ENCODE measurements around the gene VAMP8. TPM values are rescaled to one million over a fixed set of nuclear protein-coding genes. Genes with fewer than 3 reads are reported as not detected.

VAMP8 gene
- total and polyA plus RNA-seq, 2 donors (not counting 3 experiments of a cell fraction or from before 2014, with no cell fraction given) = 39.0 to 68.7 TPM

DNA sequence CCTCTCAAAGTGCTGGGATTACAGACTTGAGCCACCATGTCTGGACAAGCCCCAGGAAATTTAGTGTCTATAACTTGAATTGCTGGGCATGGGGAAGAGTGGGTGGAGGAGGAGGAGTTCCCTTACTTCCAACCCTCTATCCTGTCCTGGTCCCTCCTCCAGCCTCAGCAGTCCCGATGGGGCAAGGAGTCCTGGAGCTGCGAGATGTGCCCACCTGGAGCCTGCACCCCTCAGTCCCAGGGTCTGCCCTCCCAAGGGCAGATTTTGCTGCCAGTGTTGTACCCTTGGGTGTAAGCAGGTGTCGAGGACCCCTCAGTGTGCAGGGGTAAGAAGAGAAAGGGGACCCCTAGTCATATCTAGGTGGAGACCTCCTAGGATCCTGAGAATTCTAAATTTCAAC, 2.8 kb downstream of the VAMP8 start:
- dilution Hi-C loops (cut with MboI; ENCODE audit: extremely low pct_ligation_motif_present, low sequenced_read_pairs) = no loop called here
- FAIRE-seq = no peak
- H3K4me2 ChIP-seq (ENCODE audit: insufficient read depth, low read length) = no peak overlapping the region

DNA sequence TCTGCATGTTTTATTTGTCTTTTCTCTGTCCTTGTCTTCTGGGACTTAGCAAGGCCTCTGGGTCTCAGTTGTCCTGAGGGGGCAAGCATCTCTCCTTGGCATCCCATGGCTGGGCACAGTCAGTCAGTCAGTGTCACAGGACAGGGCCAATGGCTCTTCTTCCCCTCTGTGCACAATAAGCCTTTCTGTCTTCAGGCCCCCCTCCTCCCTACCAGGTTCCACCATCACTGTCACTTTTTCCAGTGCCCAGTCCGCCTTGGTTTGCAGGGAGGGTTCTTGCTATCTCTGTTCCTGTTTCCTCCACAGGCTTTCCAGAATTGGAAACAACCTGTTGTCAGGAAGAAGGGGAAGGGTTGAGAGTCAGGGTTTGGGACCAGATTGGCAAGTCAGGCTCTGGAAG, 5.1 kb downstream of the VAMP8 start:
- H3K4me2 ChIP-seq (ENCODE audit: insufficient read depth, low read length) = no peak overlapping the region
- DNase-seq (ENCODE audit: low read depth, low spot score) (no peak), FAIRE-seq (no peak)
- no peaks in the 10 kb centered on the region for H3K36me3 ChIP-seq (ENCODE audit: control insufficient read depth in 2 of 2, extremely low read depth in 1 of 2, insufficient read depth in 2 of 2, low read length in 2 of 2)
- POLR2A ChIA-PET = no interaction called here
- no peaks in the 10 kb centered on the region for H3K9me1 ChIP-seq (replicated peaks; ENCODE audit: control insufficient read depth, extremely low read depth, insufficient read depth, low read length)
- no peak overlapping the region for H3K27ac ChIP-seq (ENCODE audit: insufficient read depth, low read depth, low read length)
- no peaks in the 10 kb centered on the region for H4K20me1 ChIP-seq (replicated peaks; ENCODE audit: control insufficient read depth, extremely low read depth, insufficient read depth, low read length)
- CTCF ChIA-PET = interaction anchor here (1.5 kb wide), 1 partner anchor 13 kb away, joined by 3 read pairs; the partner anchor contains the start of gene RNF181
- no peak for TF ChIP-seq POLR2A (IDR thresholded peaks at IDR 0.05; ENCODE audit: low read depth, low read length)
- TF ChIP-seq POLR2AphosphoS5 (IDR thresholded peaks at IDR 0.05; ENCODE audit: insufficient read depth, low read depth, low read length) = no peak
- TF ChIP-seq, protein P1, sequence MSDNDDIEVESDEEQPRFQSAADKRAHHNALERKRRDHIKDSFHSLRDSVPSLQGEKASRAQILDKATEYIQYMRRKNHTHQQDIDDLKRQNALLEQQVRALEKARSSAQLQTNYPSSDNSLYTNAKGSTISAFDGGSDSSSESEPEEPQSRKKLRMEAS (IDR thresholded peaks at IDR 0.05; ENCODE audit: insufficient read depth, insufficient read length) = no peak
- no peak for TF ChIP-seq FOS (IDR thresholded peaks at IDR 0.05; ENCODE audit: borderline replicate concordance, insufficient read depth, low read length)
- TF ChIP-seq EZH2 (IDR thresholded peaks at IDR 0.05; ENCODE audit: borderline replicate concordance, low read depth, low read length, severe bottlenecking) = no peak
- TF ChIP-seq GATA2 (IDR thresholded peaks at IDR 0.05; ENCODE audit: insufficient read depth, insufficient read length, low read depth, low read length) = no peak
- TF ChIP-seq, protein P2, sequence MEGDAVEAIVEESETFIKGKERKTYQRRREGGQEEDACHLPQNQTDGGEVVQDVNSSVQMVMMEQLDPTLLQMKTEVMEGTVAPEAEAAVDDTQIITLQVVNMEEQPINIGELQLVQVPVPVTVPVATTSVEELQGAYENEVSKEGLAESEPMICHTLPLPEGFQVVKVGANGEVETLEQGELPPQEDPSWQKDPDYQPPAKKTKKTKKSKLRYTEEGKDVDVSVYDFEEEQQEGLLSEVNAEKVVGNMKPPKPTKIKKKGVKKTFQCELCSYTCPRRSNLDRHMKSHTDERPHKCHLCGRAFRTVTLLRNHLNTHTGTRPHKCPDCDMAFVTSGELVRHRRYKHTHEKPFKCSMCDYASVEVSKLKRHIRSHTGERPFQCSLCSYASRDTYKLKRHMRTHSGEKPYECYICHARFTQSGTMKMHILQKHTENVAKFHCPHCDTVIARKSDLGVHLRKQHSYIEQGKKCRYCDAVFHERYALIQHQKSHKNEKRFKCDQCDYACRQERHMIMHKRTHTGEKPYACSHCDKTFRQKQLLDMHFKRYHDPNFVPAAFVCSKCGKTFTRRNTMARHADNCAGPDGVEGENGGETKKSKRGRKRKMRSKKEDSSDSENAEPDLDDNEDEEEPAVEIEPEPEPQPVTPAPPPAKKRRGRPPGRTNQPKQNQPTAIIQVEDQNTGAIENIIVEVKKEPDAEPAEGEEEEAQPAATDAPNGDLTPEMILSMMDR (IDR thresholded peaks at IDR 0.05; ENCODE audit: extremely low read depth in 1 of 2, insufficient read depth in 1 of 2, low read depth in 1 of 2, low read length in 2 of 2) = no peak
- TF ChIP-seq MYC (IDR thresholded peaks at IDR 0.05; ENCODE audit: low read depth, low read length) = no peak
- no peak overlapping the region for H3K4me3 ChIP-seq (replicated peaks in 1 of 3; ENCODE audit: insufficient read depth in 1 of 3, low read depth in 1 of 3, low read length in 3 of 3)
- dilution Hi-C loops (cut with MboI; ENCODE audit: extremely low pct_ligation_motif_present, low sequenced_read_pairs) (no loop called here), intact Hi-C loops (cut with micrococcal nuclease) (no loop called here)
- H3K27me3 ChIP-seq (ENCODE audit: control insufficient read depth in 2 of 2, insufficient read depth in 2 of 2, low read length in 2 of 2) = no peaks in the 10 kb centered on the region
- peaks cover 8% of the 10 kb centered on the region for H3K79me2 ChIP-seq (ENCODE audit: control insufficient read depth, insufficient read depth, low read length)
- H2AFZ ChIP-seq (ENCODE audit: low read depth, low read length) = no peak overlapping the region
- H3K9ac ChIP-seq (replicated peaks; ENCODE audit: extremely low read depth, insufficient read depth, low read length) = no peak overlapping the region
- H3K4me1 ChIP-seq (ENCODE audit: control insufficient read depth, extremely low read depth, insufficient read depth, low read length) = peaks cover 42% of the 10 kb centered on the region
- H3K9me3 ChIP-seq (replicated peaks; ENCODE audit: control insufficient read depth, insufficient read depth, low read length) = no peaks in the 10 kb centered on the region
- no TSS peak for BruUV-seq (replicated peaks)

More for the DNA sequence above, 2.8 kb downstream of the VAMP8 start:
- no peak for DNase-seq (ENCODE audit: low read depth, low spot score)
- intact Hi-C loops (cut with micrococcal nuclease) = no loop called here
- POLR2A ChIA-PET = no interaction called here
- Histone ChIP-seq H3K4me1 (ENCODE audit: control insufficient read depth, extremely low read depth, insufficient read depth, low read length) (peaks cover 31% of the 10 kb centered on the region), H3K4me3 (replicated peaks in 1 of 3; ENCODE audit: insufficient read depth in 1 of 3, low read depth in 1 of 3, low read length in 3 of 3) (no peak overlapping the region), H3K27me3 (ENCODE audit: control insufficient read depth in 2 of 2, insufficient read depth in 2 of 2, low read length in 2 of 2) (no peaks in the 10 kb centered on the region), H4K20me1 (replicated peaks; ENCODE audit: control insufficient read depth, extremely low read depth, insufficient read depth, low read length) (no peaks in the 10 kb centered on the region), H3K9ac (replicated peaks; ENCODE audit: extremely low read depth, insufficient read depth, low read length) (no peak overlapping the region), H3K79me2 (ENCODE audit: control insufficient read depth, insufficient read depth, low read length) (no peaks in the 10 kb centered on the region), H3K9me3 (replicated peaks; ENCODE audit: control insufficient read depth, insufficient read depth, low read length) (no peaks in the 10 kb centered on the region), H3K27ac (ENCODE audit: insufficient read depth, low read depth, low read length) (no peak overlapping the region), H2AFZ (ENCODE audit: low read depth, low read length) (no peak overlapping the region), H3K9me1 (replicated peaks; ENCODE audit: control insufficient read depth, extremely low read depth, insufficient read depth, low read length) (no peaks in the 10 kb centered on the region), H3K36me3 (ENCODE audit: control insufficient read depth in 2 of 2, extremely low read depth in 1 of 2, insufficient read depth in 2 of 2, low read length in 2 of 2) (no peaks in the 10 kb centered on the region)
- TF ChIP-seq POLR2AphosphoS5 (IDR thresholded peaks at IDR 0.05; ENCODE audit: insufficient read depth, low read depth, low read length) (no peak), JUN (IDR thresholded peaks at IDR 0.05; ENCODE audit: borderline replicate concordance, insufficient read depth, insufficient read length, low read depth) (no peak), MYC (IDR thresholded peaks at IDR 0.05; ENCODE audit: low read depth, low read length) (no peak)
- TF ChIP-seq, protein P1 (IDR thresholded peaks at IDR 0.05; ENCODE audit: insufficient read depth, insufficient read length) = no peak
- TF ChIP-seq, protein P2 (IDR thresholded peaks at IDR 0.05; ENCODE audit: extremely low read depth in 1 of 2, insufficient read depth in 1 of 2, low read depth in 1 of 2, low read length in 2 of 2) = no peak
- CTCF ChIA-PET = interaction anchor here (2.4 kb wide), 1 partner anchor 30 kb away, joined by 5 read pairs; no protein-coding TSS in a partner anchor
- BruUV-seq (replicated peaks) = no TSS peak

Data from endothelial cell of umbilical vein (primary cell).